ENCODE data around the gene CCR5.

The CCR5 gene

DNA sequence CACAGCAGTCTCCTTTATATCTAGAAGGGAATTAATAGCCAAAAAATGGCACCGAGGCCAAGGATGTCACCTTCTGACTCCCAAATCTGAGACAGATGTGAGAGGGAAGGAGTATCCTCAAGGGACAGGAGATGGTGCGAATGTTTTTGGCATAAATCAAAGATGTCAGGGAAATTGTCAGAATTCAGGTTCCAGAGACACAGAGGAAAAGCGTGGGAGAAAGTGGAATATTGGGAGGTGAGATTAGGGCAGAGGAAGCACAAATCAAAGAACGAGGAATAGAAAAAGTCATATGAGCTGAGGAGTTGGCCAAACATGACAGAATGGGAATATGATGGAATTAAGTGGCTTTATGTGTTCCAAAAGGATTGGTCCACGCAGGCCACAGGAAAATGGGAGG lies 30.1 kb downstream of the CCR5 start:
- CTCF ChIA-PET: interaction anchor here (1.1 kb wide), 1 partner anchor 22 kb away, joined by 3 read pairs; no protein-coding TSS in a partner anchor
- TF ChIP-seq ZNF16 (tag by site-specific recombination; IDR thresholded peaks at IDR 0.05; ENCODE audit: low read depth): no peak
- TF ChIP-seq, protein P1, sequence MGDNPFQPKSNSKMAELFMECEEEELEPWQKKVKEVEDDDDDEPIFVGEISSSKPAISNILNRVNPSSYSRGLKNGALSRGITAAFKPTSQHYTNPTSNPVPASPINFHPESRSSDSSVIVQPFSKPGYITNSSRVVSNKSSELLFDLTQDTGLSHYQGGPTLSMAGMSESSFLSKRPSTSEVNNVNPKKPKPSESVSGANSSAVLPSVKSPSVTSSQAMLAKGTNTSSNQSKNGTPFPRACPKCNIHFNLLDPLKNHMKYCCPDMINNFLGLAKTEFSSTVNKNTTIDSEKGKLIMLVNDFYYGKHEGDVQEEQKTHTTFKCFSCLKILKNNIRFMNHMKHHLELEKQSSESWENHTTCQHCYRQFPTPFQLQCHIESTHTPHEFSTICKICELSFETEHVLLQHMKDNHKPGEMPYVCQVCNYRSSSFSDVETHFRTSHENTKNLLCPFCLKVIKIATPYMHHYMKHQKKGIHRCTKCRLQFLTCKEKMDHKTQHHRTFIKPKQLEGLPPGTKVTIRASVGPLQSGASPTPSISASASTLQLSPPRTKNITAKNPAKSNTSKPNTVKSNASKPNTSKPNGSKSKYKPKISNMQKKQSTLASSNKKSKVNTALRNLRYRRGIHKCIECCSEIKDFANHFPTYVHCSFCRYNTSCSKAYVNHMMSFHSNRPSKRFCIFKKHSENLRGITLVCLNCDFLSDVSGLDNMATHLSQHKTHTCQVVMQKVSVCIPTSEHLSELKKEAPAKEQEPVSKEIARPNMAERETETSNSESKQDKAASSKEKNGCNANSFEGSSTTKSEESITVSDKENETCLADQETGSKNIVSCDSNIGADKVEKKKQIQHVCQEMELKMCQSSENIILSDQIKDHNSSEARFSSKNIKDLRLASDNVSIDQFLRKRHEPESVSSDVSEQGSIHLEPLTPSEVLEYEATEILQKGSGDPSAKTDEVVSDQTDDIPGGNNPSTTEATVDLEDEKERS (tag by site-specific recombination; IDR thresholded peaks at IDR 0.05): no peak
- no peak for TF ChIP-seq WT1 (tag by site-specific recombination; IDR thresholded peaks at IDR 0.05)
- no peak for TF ChIP-seq ZNF624 (tag by site-specific recombination; IDR thresholded peaks at IDR 0.05)
- TF ChIP-seq EGR2 (tag by site-specific recombination; IDR thresholded peaks at IDR 0.05; ENCODE audit: low read depth): no peak
- TF ChIP-seq PRDM1 (tag by site-specific recombination; IDR thresholded peaks at IDR 0.05): no peak
- no peak for TF ChIP-seq SCRT1 (tag by site-specific recombination; IDR thresholded peaks at IDR 0.05; ENCODE audit: borderline replicate concordance)
- no peak for TF ChIP-seq ZNF311 (tag by site-specific recombination; IDR thresholded peaks at IDR 0.05; ENCODE audit: borderline replicate concordance)
- TF ChIP-seq SP2 (tag by site-specific recombination; IDR thresholded peaks at IDR 0.05): no peak
- TF ChIP-seq, protein P2, sequence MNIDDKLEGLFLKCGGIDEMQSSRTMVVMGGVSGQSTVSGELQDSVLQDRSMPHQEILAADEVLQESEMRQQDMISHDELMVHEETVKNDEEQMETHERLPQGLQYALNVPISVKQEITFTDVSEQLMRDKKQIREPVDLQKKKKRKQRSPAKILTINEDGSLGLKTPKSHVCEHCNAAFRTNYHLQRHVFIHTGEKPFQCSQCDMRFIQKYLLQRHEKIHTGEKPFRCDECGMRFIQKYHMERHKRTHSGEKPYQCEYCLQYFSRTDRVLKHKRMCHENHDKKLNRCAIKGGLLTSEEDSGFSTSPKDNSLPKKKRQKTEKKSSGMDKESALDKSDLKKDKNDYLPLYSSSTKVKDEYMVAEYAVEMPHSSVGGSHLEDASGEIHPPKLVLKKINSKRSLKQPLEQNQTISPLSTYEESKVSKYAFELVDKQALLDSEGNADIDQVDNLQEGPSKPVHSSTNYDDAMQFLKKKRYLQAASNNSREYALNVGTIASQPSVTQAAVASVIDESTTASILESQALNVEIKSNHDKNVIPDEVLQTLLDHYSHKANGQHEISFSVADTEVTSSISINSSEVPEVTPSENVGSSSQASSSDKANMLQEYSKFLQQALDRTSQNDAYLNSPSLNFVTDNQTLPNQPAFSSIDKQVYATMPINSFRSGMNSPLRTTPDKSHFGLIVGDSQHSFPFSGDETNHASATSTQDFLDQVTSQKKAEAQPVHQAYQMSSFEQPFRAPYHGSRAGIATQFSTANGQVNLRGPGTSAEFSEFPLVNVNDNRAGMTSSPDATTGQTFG (tag by site-specific recombination; IDR thresholded peaks at IDR 0.05; ENCODE audit: borderline replicate concordance): no peak
- no peak for TF ChIP-seq ZNF292 (tag by site-specific recombination; IDR thresholded peaks at IDR 0.05; ENCODE audit: borderline replicate concordance, low read depth)
- no peak for TF ChIP-seq ZNF701 (tag by site-specific recombination; IDR thresholded peaks at IDR 0.05)
- no peak overlapping the region for H3K4me3 ChIP-seq (ENCODE audit: low read depth, low read length)
- no peaks in the 10 kb centered on the region for H3K36me3 ChIP-seq (ENCODE audit: control insufficient read depth in 2 of 2, insufficient read depth in 1 of 2, low read length in 2 of 2)
- no peaks in the 10 kb centered on the region for H3K9me3 ChIP-seq (ENCODE audit: control insufficient read depth, insufficient read depth, low read depth, low read length)
- no peaks in the 10 kb centered on the region for H3K4me1 ChIP-seq (ENCODE audit: control insufficient read depth, insufficient read depth, low read length)
- no peak overlapping the region for H3K27ac ChIP-seq (ENCODE audit: extremely low read depth, low read depth, low read length)
- POLR2A ChIA-PET: no interaction called here

- CTCF ChIA-PET: no interaction called here
- Histone ChIP-seq H3K27ac (ENCODE audit: extremely low read depth, low read depth, low read length) (no peak overlapping the region), H3K9me3 (ENCODE audit: control insufficient read depth, insufficient read depth, low read depth, low read length) (no peaks in the 10 kb centered on the region), H3K4me1 (ENCODE audit: control insufficient read depth, insufficient read depth, low read length) (no peaks in the 10 kb centered on the region), H3K36me3 (ENCODE audit: control insufficient read depth in 2 of 2, insufficient read depth in 1 of 2, low read length in 2 of 2) (no peaks in the 10 kb centered on the region), H3K4me3 (ENCODE audit: low read depth, low read length) (no peak overlapping the region)
- POLR2A ChIA-PET: no interaction called here
- TF ChIP-seq ZNF302 (tag by site-specific recombination; IDR thresholded peaks at IDR 0.05; ENCODE audit: low read depth) (no peak), ZNF629 (tag by site-specific recombination; IDR thresholded peaks at IDR 0.05) (no peak), EGR2 (tag by site-specific recombination; IDR thresholded peaks at IDR 0.05; ENCODE audit: low read depth) (no peak), ZSCAN18 (tag by site-specific recombination; IDR thresholded peaks at IDR 0.05) (no peak), ZIC2 (tag by site-specific recombination; IDR thresholded peaks at IDR 0.05) (no peak), OVOL3 (tag by site-specific recombination; IDR thresholded peaks at IDR 0.05) (no peak), ZNF747 (tag by site-specific recombination; IDR thresholded peaks at IDR 0.05) (no peak), ZNF645 (tag by site-specific recombination; IDR thresholded peaks at IDR 0.05) (no peak), ZNF423 (tag by site-specific recombination; IDR thresholded peaks at IDR 0.05) (no peak), PRDM6 (tag by site-specific recombination; IDR thresholded peaks at IDR 0.05) (no peak)
- TF ChIP-seq, protein P3, sequence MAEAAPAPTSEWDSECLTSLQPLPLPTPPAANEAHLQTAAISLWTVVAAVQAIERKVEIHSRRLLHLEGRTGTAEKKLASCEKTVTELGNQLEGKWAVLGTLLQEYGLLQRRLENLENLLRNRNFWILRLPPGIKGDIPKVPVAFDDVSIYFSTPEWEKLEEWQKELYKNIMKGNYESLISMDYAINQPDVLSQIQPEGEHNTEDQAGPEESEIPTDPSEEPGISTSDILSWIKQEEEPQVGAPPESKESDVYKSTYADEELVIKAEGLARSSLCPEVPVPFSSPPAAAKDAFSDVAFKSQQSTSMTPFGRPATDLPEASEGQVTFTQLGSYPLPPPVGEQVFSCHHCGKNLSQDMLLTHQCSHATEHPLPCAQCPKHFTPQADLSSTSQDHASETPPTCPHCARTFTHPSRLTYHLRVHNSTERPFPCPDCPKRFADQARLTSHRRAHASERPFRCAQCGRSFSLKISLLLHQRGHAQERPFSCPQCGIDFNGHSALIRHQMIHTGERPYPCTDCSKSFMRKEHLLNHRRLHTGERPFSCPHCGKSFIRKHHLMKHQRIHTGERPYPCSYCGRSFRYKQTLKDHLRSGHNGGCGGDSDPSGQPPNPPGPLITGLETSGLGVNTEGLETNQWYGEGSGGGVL (tag by site-specific recombination; IDR thresholded peaks at IDR 0.05): no peak
Observed at GRCh38 chr3:46401579-46401978, 30.8 kb downstream of the CCR5 start.
